ENCODE measurements around the gene SEC14L1. TPM values are rescaled to one million over a fixed set of nuclear protein-coding genes. Genes with fewer than 3 reads are reported as not detected.

The SEC14L1 gene
- total RNA-seq, 1 experiment from 2014 or later, result 58.6 TPM

GRCh38 chr17:77174928-77175661, 34.3 kb downstream of the SEC14L1 start:
- no peak overlapping the region for H3K56ac ChIP-seq (ENCODE audit: insufficient read length, low read depth, low read length)
- H3K9me3 Mint-ChIP-seq, result peaks cover 25 to 26% of the 10 kb centered on the region in 2 experiments
- no peak overlapping the region for H3K4ac ChIP-seq (ENCODE audit: low read depth, low read length)
- no peak overlapping the region for H2BK5ac ChIP-seq (ENCODE audit: insufficient read length, low read length)
- no peak overlapping the region for H3K9ac ChIP-seq (ENCODE audit: extremely low read depth, insufficient read length, low read length)
- H4K20me1 ChIP-seq (ENCODE audit: control insufficient read depth, insufficient read depth, insufficient read length), result no peaks in the 10 kb centered on the region
- H2BK120ac ChIP-seq (ENCODE audit: low read depth, low read length, poor library complexity, severe bottlenecking), result no peak overlapping the region
- H2BK12ac ChIP-seq (ENCODE audit: insufficient read length, low read depth, low read length), result no peak overlapping the region
- H3K79me1 ChIP-seq (ENCODE audit: insufficient read depth, low read depth, low read length, poor library complexity, severe bottlenecking), result no peaks in the 10 kb centered on the region
- H2BK15ac ChIP-seq (ENCODE audit: low read depth, low read length), result no peak overlapping the region
- H4K8ac ChIP-seq (replicated peaks; ENCODE audit: insufficient read length, low read depth, low read length), result no peak overlapping the region
- no peak for DNase-seq
- no peak overlapping the region for H3K4me2 ChIP-seq (ENCODE audit: insufficient read depth, insufficient read length, low read length)
- TF ChIP-seq, protein P1, sequence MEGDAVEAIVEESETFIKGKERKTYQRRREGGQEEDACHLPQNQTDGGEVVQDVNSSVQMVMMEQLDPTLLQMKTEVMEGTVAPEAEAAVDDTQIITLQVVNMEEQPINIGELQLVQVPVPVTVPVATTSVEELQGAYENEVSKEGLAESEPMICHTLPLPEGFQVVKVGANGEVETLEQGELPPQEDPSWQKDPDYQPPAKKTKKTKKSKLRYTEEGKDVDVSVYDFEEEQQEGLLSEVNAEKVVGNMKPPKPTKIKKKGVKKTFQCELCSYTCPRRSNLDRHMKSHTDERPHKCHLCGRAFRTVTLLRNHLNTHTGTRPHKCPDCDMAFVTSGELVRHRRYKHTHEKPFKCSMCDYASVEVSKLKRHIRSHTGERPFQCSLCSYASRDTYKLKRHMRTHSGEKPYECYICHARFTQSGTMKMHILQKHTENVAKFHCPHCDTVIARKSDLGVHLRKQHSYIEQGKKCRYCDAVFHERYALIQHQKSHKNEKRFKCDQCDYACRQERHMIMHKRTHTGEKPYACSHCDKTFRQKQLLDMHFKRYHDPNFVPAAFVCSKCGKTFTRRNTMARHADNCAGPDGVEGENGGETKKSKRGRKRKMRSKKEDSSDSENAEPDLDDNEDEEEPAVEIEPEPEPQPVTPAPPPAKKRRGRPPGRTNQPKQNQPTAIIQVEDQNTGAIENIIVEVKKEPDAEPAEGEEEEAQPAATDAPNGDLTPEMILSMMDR (conservative IDR thresholded peaks at IDR 0.05), result no peak
- H3K79me2 ChIP-seq (ENCODE audit: insufficient read depth, low read length), result no peaks in the 10 kb centered on the region
- WGBS (ENCODE audit: extremely low coverage, insufficient read length, low lambda C conversion rate), result no CpG with 5 or more reads among the region's 10 CpGs
- H3K4me1 ChIP-seq (ENCODE audit: insufficient read depth, low read length), result no peaks in the 10 kb centered on the region; the same call in 1 of the 2 replicates
- H3K14ac ChIP-seq (ENCODE audit: insufficient read depth, low read length), result no peak overlapping the region
- H3K9me3 ChIP-seq (ENCODE audit: control insufficient read depth, low read depth, low read length), result peaks cover 8% of the 10 kb centered on the region
- no peak overlapping the region for H3K23ac ChIP-seq (ENCODE audit: insufficient read length, low read depth, low read length)
- H4K91ac ChIP-seq (ENCODE audit: insufficient read length, low read depth, low read length), result no peak overlapping the region
- H3K27ac Mint-ChIP-seq, result peak overlapping the region in 1 of 3 experiments; percentile 59; a peak in 2 of 7 replicates
- H3K27ac ChIP-seq (ENCODE audit: insufficient read length, low read depth, low read length), result no peak overlapping the region
- H2AFZ ChIP-seq (ENCODE audit: low read length), result no peak overlapping the region
- H3K4me1 Mint-ChIP-seq, result peaks cover 3 to 23% of the 10 kb centered on the region in 2 experiments
- no peak overlapping the region for H4K5ac ChIP-seq (ENCODE audit: insufficient read length, low read depth, low read length)
- H3K18ac ChIP-seq (ENCODE audit: insufficient read length, low read depth, low read length), result no peak overlapping the region
- H3K36me3 Mint-ChIP-seq (ENCODE audit: insufficient read depth in 1 of 3, low read depth in 3 of 3), result peaks cover 21 to 35% (median 28%) of the 10 kb centered on the region in 3 experiments
- H3T11ph ChIP-seq (ENCODE audit: low read length), result no peak overlapping the region
- H3K4me3 Mint-ChIP-seq, result no peak overlapping the region
- H2AK5ac ChIP-seq (ENCODE audit: insufficient read length, low read length), result no peak overlapping the region
- H3K27me3 Mint-ChIP-seq (ENCODE audit: low read depth), result no peaks in the 10 kb centered on the region; the same call in 1 of the 2 replicates
- H3K23me2 ChIP-seq (ENCODE audit: insufficient read length, low read depth, low read length, poor library complexity, severe bottlenecking), result no peaks in the 10 kb centered on the region
- H3K27me3 ChIP-seq (ENCODE audit: insufficient read depth, low read length), result no peaks in the 10 kb centered on the region
- H2BK20ac ChIP-seq (ENCODE audit: low read depth, low read length, poor library complexity, severe bottlenecking), result no peak overlapping the region
